Duodenal mucosa (tissue), 2 donors: ENCODE measurements around the gene C17orf107.
"Not testable (repeated sequence)": the region's sequence is repeated elsewhere in the genome, so short reads cannot be mapped to it uniquely, and the experiment has no call there.

Experiments used
- H3K27ac ChIP-seq: one replicate; pipeline ENCODE4 v1.7.0; 2013; ENCODE audit warnings: low read depth, low read length
- H3K27me3 ChIP-seq, 2 donors: one replicate each; pipeline ENCODE4 v1.7.0; 2013; ENCODE audit warnings: low read length in 2 of 2, control low read depth in 1 of 2; ENCODE audit not compliant: insufficient read depth in 2 of 2, control insufficient read depth in 1 of 2
- H3K36me3 ChIP-seq, 2 donors: one replicate each; pipeline ENCODE4 v1.7.0; 2013; ENCODE audit warnings: low read length in 2 of 2, control low read depth in 1 of 2; ENCODE audit not compliant: insufficient read depth in 2 of 2, control insufficient read depth in 1 of 2
- H3K4me1 ChIP-seq, 2 donors: one replicate each; pipeline ENCODE4 v1.7.0; 2013; ENCODE audit warnings: low read length in 2 of 2, control low read depth in 1 of 2; ENCODE audit not compliant: insufficient read depth in 2 of 2, control insufficient read depth in 1 of 2
- H3K4me3 ChIP-seq, 2 donors: one replicate each; pipeline ENCODE4 v1.7.0; 2013; ENCODE audit warnings: low read length in 2 of 2, low read depth in 1 of 2
- H3K9ac ChIP-seq, 2 donors: one replicate each; pipeline ENCODE4 v1.7.0; 2013; ENCODE audit warnings: low read length in 2 of 2, low read depth in 1 of 2
- H3K9me3 ChIP-seq, 2 donors: one replicate each; pipeline ENCODE4 v1.7.0; 2013; ENCODE audit warnings: low read length in 2 of 2, control low read depth in 1 of 2; ENCODE audit not compliant: control insufficient read depth in 1 of 2

The C17orf107 gene

DNA sequence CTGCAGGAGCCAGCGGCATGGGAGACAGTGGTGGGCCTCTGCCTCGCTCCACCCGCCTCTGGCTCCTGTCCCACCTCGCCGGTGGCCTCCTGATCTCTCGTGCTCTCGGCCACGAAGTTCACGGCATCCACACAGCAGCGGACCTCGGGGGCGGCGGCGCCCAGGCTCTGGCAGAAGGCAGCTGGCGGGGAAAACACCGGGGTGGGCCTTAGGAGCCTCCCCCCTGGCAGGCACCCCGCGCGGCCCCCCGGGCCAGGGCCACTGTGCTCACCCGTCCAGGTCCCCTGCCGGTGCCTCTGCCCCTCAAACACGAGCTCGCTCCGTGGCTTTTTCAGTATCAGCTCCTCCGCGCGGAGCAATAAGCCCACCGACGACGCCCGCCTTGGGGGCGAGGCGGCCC is 409 bp upstream of the C17orf107 start:
- H3K9me3 ChIP-seq = no peaks in the 10 kb centered on the region
- no peak overlapping the region for H3K27ac ChIP-seq
- H3K4me3 ChIP-seq = peak overlapping the region; percentile 79 to 85
- H3K9ac ChIP-seq = peak overlapping the region in 1 of 2 donors; percentile 39
- H3K4me1 ChIP-seq = peaks cover 17 to 42% of the 10 kb centered on the region in 2 donors
- peaks cover 29 to 32% of the 10 kb centered on the region in 2 donors for H3K36me3 ChIP-seq
- H3K27me3 ChIP-seq = peaks cover 10 to 13% of the 10 kb centered on the region in 2 donors

DNA sequence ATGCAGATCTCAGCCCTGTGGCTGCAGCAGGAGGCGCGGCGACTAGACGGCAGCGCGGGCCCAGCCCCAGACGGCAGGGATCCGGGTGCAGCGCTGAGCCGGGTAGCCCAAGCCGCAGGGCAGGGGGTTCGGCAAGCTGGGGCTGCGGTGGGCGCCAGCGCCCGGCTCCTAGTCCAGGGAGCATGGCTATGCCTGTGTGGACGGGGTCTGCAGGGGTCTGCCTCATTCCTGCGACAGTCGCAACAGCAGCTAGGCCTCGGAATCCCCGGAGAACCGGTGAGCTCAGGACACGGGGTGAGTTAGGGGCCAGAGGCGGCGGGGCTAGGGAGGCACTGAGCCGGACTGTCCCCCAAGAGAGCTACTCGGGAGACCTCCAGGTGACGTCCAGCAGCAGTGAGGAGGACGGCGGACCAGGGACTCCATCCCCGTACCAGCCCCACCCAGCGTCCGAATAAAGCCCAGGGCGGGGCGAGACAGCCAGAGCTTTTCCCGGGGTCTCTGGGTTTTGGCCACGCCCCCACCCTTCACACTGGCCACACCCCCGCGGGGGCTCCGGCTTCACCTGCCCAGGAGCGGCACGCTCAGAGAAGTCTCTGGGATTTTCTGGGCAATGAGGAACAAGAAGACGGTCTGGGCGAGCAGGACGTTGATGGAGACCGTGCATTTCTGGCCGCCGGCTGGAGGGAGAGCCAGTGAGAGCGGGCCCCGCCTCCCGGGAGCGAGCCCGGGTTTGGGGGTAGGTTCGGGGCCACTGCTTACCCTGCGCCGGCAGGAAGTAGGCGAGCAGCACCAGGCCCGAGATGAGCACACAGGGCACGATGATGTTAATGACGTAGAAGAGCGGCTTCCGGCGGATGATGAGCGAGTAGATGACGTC is 1.1 kb downstream of the C17orf107 start:
- Histone ChIP-seq H3K36me3 (peaks cover 14 to 16% of the 10 kb centered on the region in 2 donors), H3K9ac (peak overlapping the region in 1 of 2 donors; percentile 73), H3K4me1 (peaks cover 17 to 42% of the 10 kb centered on the region in 2 donors), H3K27me3 (peaks cover 10 to 13% of the 10 kb centered on the region in 2 donors), H3K4me3 (peak overlapping the region; percentile 35 to 85), H3K9me3 (no peaks in the 10 kb centered on the region), H3K27ac (no peak overlapping the region)

GRCh38 chr17:4901108-4901647 is 1.8 kb downstream of the C17orf107 start:
- peak overlapping the region; percentile 35 to 85 for H3K4me3 ChIP-seq
- H3K27ac ChIP-seq = no peak overlapping the region
- H3K27me3 ChIP-seq = peaks cover 10 to 13% of the 10 kb centered on the region in 2 donors
- H3K4me1 ChIP-seq = peaks cover 17 to 42% of the 10 kb centered on the region in 2 donors
- no peaks in the 10 kb centered on the region for H3K9me3 ChIP-seq
- H3K36me3 ChIP-seq = peaks cover 7 to 9% of the 10 kb centered on the region in 2 donors
- peak overlapping the region in 1 of 2 donors; percentile 31 for H3K9ac ChIP-seq

GRCh38 chr17:4901648-4902344 is 2.5 kb downstream of the C17orf107 start:
- peaks cover 10 to 13% of the 10 kb centered on the region in 2 donors for H3K27me3 ChIP-seq
- H3K4me3 ChIP-seq = peak overlapping the region in 1 of 2 donors; percentile 85
- peak overlapping the region in 1 of 2 donors; percentile 31 for H3K9ac ChIP-seq
- H3K9me3 ChIP-seq = no peaks in the 10 kb centered on the region
- H3K4me1 ChIP-seq = peaks cover 17 to 42% of the 10 kb centered on the region in 2 donors
- peaks cover 3% of the 10 kb centered on the region in 2 donors for H3K36me3 ChIP-seq
- no peak overlapping the region for H3K27ac ChIP-seq

- Histone ChIP-seq H3K9me3 (no peaks in the 10 kb centered on the region), H3K4me1 (peaks cover 17 to 42% of the 10 kb centered on the region in 2 donors), H3K9ac (peak overlapping the region in 1 of 2 donors; percentile 28), H3K27me3 (peaks cover 10 to 13% of the 10 kb centered on the region in 2 donors), H3K27ac (no peak overlapping the region), H3K4me3 (no peak overlapping the region), H3K36me3 (no peaks in the 10 kb centered on the region)
Measured at GRCh38 chr17:4902540-4902939, 3.2 kb downstream of the C17orf107 start.

- Histone ChIP-seq H3K9ac (peak within 1 kb of the TSS in 1 of 2 donors; percentile 28), H3K27me3 (peaks cover 10 to 13% of the 10 kb centered on the region in 2 donors), H3K4me3 (peak within 1 kb of the TSS in 1 of 2 donors; percentile 7), H3K9me3 (no peaks in the 10 kb centered on the region), H3K27ac (no peak within 1 kb of the TSS), H3K4me1 (peaks cover 19 to 42% of the 10 kb centered on the region in 2 donors), H3K36me3 (no peaks in the 10 kb centered on the region)
Measured at GRCh38 chr17:4903051-4903818, 3.9 kb downstream of the C17orf107 start, which contains the start of gene CHRNE. Gene CHRNE, minus strand, starts transcription at chr17:4903098. Its CDS starts 35 bp downstream, at chr17:4903063.

- not testable (repeated sequence) for H3K9me3 ChIP-seq, H3K36me3 ChIP-seq, H3K4me3 ChIP-seq, H3K27me3 ChIP-seq, H3K27ac ChIP-seq, H3K9ac ChIP-seq
- H3K4me1 ChIP-seq = peaks cover 22 to 34% of the 10 kb centered on the region in 2 donors
Measured at GRCh38 chr17:4906642-4907041, 7.3 kb downstream of the C17orf107 start.

DNA sequence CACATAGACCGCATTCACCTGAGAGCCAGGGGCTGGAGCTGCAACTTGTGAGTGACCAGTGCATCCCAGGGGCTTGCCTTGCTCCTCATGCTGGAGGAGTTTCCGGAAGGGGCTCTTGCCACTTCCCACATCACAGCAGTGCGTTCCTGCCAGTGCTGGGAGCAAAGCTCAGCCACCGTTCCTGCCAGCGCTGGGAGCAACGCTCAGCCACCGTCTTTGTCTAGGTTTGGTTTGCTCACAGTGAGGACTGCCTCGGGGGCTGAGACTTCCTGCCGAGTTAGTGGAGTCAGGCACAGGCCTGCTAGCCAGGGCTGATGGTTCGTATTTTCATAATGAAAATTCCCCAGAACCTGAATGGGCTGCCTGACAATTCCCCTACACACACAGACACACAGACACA is 9.0 kb downstream of the C17orf107 start:
- Histone ChIP-seq H3K4me1 (peaks cover 12 to 19% of the 10 kb centered on the region in 2 donors), H3K9me3 (no peaks in the 10 kb centered on the region), H3K27me3 (no peaks in the 10 kb centered on the region), H3K36me3 (no peaks in the 10 kb centered on the region), H3K9ac (no peak overlapping the region), H3K27ac (peak overlapping the region; percentile 13), H3K4me3 (no peak overlapping the region)

GRCh38 chr17:4908711-4909496 is 9.6 kb downstream of the C17orf107 start:
- Histone ChIP-seq H3K27ac (peak overlapping the region; percentile 13), H3K4me1 (peaks cover 11 to 16% of the 10 kb centered on the region in 2 donors), H3K27me3 (no peaks in the 10 kb centered on the region), H3K36me3 (no peaks in the 10 kb centered on the region), H3K9me3 (no peaks in the 10 kb centered on the region), H3K4me3 (no peak overlapping the region), H3K9ac (peak overlapping the region in 1 of 2 donors; percentile 63)
